Stimulated activated effector memory CD8-positive, alpha-beta T cell treated with anti-CD3 and anti-CD28 coated beads, Interleukin-12 subunit alpha, Interleukin-12 subunit beta, amount 100 ng/mL, for 72 hours (primary cell): Measurements from ENCODE around the gene SATB1.

Experiments used
- ATAC-seq: fragments of 150-1000 bp; cut with Tn5 transposase; 2 replicates; pipeline ENCODE4 v1.10.0; 2021
- DNase-seq, 2 donors: peaks; one replicate each; pipeline ENCODE4 v3.0.0; 2021 to 2022; ENCODE audit warnings: low spot score in 2 of 2
- H3K27ac Mint-ChIP-seq: one replicate; pipeline ENCODE4 v1.8.0; 2022; ENCODE audit warnings: mild to moderate bottlenecking, mixed read lengths
- H3K36me3 Mint-ChIP-seq: one replicate; pipeline ENCODE4 v1.8.0; 2022; ENCODE audit warnings: mild to moderate bottlenecking, mixed read lengths
- H3K4me1 Mint-ChIP-seq: one replicate; pipeline ENCODE4 v1.8.0; 2022; ENCODE audit warnings: mixed read lengths
- H3K4me3 Mint-ChIP-seq: one replicate; pipeline ENCODE4 v1.8.0; 2022; ENCODE audit warnings: mild to moderate bottlenecking, mixed read lengths
- H3K9me3 Mint-ChIP-seq: one replicate; pipeline ENCODE4 v1.8.0; 2022; ENCODE audit warnings: mixed read lengths

SATB1 gene

DNA sequence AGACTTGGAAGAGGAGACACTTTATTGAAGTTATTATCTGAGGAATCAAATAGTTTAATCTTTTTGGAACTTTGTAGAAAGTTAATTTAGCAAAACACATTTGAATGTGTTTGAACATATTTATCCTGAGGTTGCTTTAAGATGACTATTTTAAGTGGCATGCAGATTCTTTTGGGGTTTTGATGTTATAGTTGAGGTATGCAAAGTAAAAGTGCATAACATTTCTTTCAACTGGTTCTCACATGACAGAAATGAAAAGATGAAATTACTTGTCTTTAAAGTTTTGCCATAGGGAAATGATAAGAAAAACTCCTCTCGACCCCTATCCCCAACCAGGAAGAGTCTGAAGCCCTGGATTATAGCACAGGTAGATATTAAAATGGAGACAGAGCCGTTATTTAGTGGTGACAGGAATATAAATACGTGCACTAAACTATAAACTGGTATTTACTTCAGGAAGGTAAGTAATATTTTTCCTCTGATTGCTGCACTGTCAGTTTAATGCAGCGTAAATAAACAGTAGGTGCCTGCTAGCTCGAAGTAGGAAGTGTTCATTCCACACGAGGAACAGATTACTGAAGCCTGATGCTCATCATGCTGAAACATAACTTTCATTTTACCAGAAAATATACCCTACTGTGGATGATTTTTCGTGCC lies 15.1 kb upstream of the SATB1 start:
- DNase-seq, result no peak

DNA sequence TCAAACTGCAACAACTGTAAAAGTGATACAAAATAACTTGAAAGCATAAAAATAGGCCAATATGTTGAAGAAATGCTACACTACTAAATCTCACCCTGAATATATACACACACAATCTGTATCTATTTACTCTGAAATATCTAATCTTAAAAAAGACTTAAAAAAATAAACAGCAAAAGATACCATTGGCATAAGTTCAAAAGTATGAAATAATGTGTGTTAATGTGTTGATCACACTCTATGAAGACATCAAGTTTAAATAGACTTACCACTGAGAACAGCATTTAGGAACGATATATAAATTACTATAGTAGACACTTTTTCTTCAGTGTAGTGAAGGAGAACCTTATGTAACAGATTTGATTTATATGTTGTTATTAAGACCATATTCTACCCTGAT lies 14.1 kb upstream of the SATB1 start:
- Mint-ChIP-seq H3K4me3 (peak overlapping the region; percentile 97), H3K4me1 (peaks cover 27% of the 10 kb centered on the region), H3K9me3 (no peaks in the 10 kb centered on the region), H3K27ac (peak overlapping the region; percentile 96), H3K36me3 (peaks cover 99% of the 10 kb centered on the region)
- ATAC-seq (no peak), DNase-seq (no peak)

More for the DNA sequence above, 15.1 kb upstream of the SATB1 start:
- peaks cover 98% of the 10 kb centered on the region for H3K36me3 Mint-ChIP-seq
- ATAC-seq, result no peak
- H3K9me3 Mint-ChIP-seq, result no peaks in the 10 kb centered on the region
- peak overlapping the region; percentile 97 for H3K4me3 Mint-ChIP-seq
- H3K27ac Mint-ChIP-seq, result peak overlapping the region; percentile 96
- H3K4me1 Mint-ChIP-seq, result peaks cover 23% of the 10 kb centered on the region

DNA sequence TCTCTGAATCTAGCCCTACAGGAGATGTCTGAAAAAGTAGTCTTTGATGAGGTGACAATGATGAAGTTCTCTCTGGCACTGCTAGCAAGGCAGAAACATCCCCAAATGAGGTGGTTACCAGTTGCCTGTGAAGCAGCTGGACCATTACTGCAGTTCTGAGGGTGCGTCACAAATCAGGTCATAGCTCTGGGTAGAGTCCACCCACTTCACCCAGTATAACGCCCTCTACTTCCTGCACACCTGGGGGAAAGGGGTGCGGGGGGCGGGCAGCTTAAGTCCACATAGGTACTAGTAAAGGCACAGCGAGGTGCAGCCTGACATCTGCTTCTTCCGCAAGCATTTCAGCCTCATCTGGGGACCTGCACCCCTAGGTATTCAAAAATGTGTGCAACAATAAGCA lies 13.4 kb upstream of the SATB1 start:
- DNase-seq (no peak), ATAC-seq (peak; percentile 89)
- peaks cover 27% of the 10 kb centered on the region for H3K4me1 Mint-ChIP-seq
- H3K9me3 Mint-ChIP-seq, result no peaks in the 10 kb centered on the region
- H3K27ac Mint-ChIP-seq, result peak overlapping the region; percentile 96
- H3K4me3 Mint-ChIP-seq, result peak overlapping the region; percentile 97
- H3K36me3 Mint-ChIP-seq, result peaks cover 99% of the 10 kb centered on the region

DNA sequence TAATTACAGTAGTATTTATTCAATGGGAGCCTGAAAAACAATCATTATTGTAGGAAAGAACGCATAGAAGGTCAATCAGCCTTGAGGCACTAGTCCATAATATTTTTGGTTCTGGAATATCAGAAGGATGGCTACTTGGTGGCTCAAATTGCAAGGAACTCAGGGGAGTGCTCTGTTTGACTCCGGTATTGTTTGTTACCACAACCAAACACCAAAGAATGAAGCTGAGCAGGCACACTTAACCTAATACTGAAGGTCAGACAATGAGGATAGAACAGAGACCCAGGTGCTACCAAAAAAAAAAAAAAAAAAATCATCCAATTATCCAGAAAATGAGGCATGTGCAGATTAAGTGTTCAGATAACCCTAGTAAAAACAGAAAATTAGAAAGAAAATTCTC lies 11.1 kb upstream of the SATB1 start:
- H3K4me3 Mint-ChIP-seq, result peak overlapping the region; percentile 97
- no peaks in the 10 kb centered on the region for H3K9me3 Mint-ChIP-seq
- ATAC-seq (no peak), DNase-seq (no peak)
- peak overlapping the region; percentile 90 for H3K27ac Mint-ChIP-seq
- peaks cover 38% of the 10 kb centered on the region for H3K4me1 Mint-ChIP-seq
- H3K36me3 Mint-ChIP-seq, result peaks cover 100% of the 10 kb centered on the region

DNA sequence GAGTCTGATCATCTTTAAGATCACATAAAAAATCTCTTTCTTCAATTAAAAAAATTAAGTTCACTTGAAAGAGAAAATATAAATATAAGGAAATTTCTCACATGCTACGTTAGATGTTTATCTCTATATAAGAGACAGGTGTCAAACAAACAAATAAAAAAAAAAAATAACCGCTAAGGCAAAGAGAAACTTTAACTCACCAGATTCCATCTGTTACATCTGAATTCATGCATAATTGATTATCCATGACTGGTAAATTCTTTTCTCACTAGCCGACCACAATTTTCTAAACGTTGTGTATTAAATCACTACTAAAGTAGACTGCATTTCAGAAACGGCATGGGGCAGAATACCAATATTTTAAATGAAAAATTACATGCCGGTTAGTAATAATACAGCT lies 9.6 kb upstream of the SATB1 start:
- H3K4me3 Mint-ChIP-seq, result peak overlapping the region; percentile 97
- peak overlapping the region; percentile 90 for H3K27ac Mint-ChIP-seq

DNA sequence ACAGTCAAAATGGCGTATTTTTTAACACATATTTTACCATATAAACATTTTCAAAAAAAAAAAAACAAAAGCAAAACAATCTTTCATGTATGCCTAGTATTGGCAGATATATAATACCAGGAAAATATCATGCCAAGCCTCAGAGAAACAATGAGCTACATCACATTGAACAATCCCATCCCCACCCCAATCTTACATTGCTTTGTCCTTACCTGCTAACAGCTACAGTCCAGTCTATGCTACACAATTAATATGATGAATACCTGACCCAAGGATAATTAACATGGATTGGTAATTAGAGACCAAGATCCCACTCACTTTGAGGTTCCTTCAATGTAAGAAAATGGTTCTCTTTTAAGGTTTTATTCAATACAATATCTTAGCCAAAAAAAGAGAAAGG lies 7.6 kb upstream of the SATB1 start:
- no peak for ATAC-seq

More for the DNA sequence above, 9.6 kb upstream of the SATB1 start:
- peaks cover 43% of the 10 kb centered on the region for H3K4me1 Mint-ChIP-seq
- no peaks in the 10 kb centered on the region for H3K9me3 Mint-ChIP-seq
- peaks cover 100% of the 10 kb centered on the region for H3K36me3 Mint-ChIP-seq
- ATAC-seq, result no peak
- no peak for DNase-seq

DNA sequence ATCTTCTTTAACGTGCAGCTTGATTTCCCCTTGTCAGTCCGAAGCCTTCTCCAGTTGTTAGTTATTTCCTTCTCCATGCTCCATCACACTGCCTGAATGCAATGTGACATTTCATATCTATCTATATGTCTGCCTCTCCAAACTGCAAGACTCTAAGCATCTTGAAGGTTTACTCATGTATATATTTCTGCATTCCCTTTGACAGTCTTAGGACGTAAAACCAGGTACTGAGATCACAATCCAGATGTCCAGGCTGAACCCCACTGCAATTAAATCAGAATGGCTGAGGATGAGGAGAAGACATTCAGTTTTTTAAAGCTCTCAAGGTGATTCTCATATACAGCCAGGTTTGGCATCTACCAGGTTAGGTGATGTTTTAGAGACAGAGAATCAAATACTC lies 6.1 kb upstream of the SATB1 start:
- Mint-ChIP-seq H3K4me1 (peaks cover 61% of the 10 kb centered on the region), H3K27ac (peak overlapping the region; percentile 84), H3K36me3 (peaks cover 100% of the 10 kb centered on the region), H3K4me3 (peak overlapping the region; percentile 87), H3K9me3 (no peaks in the 10 kb centered on the region)
- ATAC-seq, result no peak
- DNase-seq, result no peak

More for the DNA sequence above, 7.6 kb upstream of the SATB1 start:
- H3K27ac Mint-ChIP-seq, result peak overlapping the region; percentile 84
- H3K36me3 Mint-ChIP-seq, result peaks cover 100% of the 10 kb centered on the region
- no peaks in the 10 kb centered on the region for H3K9me3 Mint-ChIP-seq
- peaks cover 53% of the 10 kb centered on the region for H3K4me1 Mint-ChIP-seq
- H3K4me3 Mint-ChIP-seq, result peak overlapping the region; percentile 87
- no peak for DNase-seq

DNA sequence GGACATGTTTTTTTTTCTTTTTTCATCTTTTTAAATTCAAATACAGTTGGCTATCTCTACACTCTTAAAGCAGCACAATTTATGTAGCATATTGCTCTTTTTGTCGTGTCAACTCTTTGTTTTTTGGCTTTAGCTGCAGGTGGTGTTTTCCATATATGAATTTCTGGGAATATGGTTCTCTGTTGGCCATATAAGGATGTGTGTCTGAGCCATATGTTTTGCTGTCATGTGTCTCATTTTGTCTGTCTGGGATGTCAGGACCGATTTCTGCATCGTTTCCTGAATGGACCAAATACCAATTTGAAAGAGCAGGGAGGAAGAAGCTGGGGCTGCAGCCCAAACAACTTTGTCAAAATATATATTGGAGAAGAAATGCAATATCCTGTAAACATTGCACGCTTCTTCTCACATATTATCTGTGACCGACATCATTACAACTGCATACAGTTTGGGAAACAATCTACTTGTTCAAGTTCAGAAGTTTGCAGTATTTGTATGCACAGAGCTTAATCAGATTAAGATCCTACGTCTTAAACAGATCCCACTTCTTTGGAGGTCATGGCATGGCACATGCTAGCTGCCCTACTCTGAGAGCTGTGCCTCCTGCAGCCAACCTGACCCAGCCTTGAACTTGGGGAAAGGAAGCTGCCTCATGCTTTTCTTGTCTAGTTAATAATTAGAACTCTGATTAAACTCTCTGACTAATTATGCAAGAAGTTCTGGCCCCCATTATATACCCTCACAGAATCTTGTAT lies 4.0 kb upstream of the SATB1 start:
- peak overlapping the region; percentile 87 for H3K4me3 Mint-ChIP-seq
- ATAC-seq, result no peak
- peaks cover 100% of the 10 kb centered on the region for H3K36me3 Mint-ChIP-seq
- peak overlapping the region; percentile 84 for H3K27ac Mint-ChIP-seq
- DNase-seq, result no peak
- no peaks in the 10 kb centered on the region for H3K9me3 Mint-ChIP-seq
- H3K4me1 Mint-ChIP-seq, result peaks cover 65% of the 10 kb centered on the region

DNA sequence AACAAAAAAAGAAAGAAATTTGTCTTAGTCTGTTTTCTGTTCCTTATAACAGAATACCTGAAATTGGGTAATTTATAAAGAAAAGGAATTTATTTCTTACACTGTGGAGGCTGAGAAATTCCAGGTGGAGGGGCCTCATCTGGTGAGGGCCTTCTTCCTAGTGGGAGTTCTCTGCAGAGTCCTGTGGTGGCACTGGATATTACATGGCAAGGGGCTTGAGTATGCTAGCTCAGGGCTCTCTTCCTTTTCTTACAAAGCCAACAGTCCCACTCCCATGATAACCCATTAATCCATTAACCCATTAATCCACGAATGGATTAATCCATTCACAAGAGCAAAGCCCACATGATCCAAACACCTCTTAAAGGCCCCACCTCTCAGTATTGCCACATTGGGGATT lies 2.9 kb upstream of the SATB1 start:
- Mint-ChIP-seq H3K4me1 (peaks cover 76% of the 10 kb centered on the region), H3K27ac (peak overlapping the region; percentile 98), H3K4me3 (peak overlapping the region; percentile 87), H3K36me3 (peaks cover 100% of the 10 kb centered on the region), H3K9me3 (no peaks in the 10 kb centered on the region)
- DNase-seq (no peak), ATAC-seq (no peak)

DNA sequence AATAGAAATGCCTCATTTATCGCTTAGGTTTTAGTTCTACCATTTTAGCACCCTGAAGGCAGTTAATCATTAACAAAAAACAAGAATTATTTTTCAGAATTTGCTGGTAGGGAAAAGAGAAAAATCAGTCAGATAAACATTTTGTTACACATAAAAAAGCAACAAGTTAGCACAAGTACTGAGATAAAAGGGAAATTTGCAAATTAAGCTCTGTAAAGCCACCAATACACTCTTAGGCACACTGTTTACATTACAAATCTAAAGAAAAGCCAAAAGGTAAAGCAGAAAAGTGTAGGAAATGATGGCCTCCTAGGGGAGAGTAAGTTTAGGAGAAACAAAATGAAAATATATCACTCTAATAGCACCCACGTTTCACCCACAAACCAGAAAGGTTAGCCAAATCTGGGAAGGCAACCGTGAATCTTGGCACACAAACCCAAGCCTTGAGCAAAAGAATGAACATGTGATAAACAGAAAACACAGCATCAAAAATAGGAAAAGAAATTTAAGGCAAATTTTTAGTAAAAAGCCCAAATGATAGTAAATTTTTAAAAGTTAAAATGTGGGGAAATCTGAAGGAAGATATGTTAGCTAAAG lies 1.6 kb upstream of the SATB1 start:
- ATAC-seq (no peak), DNase-seq (no peak)
- peaks cover 100% of the 10 kb centered on the region for H3K36me3 Mint-ChIP-seq
- H3K4me1 Mint-ChIP-seq, result peaks cover 72% of the 10 kb centered on the region
- peak overlapping the region; percentile 87 for H3K4me3 Mint-ChIP-seq
- no peaks in the 10 kb centered on the region for H3K9me3 Mint-ChIP-seq
- peak overlapping the region; percentile 98 for H3K27ac Mint-ChIP-seq

DNA sequence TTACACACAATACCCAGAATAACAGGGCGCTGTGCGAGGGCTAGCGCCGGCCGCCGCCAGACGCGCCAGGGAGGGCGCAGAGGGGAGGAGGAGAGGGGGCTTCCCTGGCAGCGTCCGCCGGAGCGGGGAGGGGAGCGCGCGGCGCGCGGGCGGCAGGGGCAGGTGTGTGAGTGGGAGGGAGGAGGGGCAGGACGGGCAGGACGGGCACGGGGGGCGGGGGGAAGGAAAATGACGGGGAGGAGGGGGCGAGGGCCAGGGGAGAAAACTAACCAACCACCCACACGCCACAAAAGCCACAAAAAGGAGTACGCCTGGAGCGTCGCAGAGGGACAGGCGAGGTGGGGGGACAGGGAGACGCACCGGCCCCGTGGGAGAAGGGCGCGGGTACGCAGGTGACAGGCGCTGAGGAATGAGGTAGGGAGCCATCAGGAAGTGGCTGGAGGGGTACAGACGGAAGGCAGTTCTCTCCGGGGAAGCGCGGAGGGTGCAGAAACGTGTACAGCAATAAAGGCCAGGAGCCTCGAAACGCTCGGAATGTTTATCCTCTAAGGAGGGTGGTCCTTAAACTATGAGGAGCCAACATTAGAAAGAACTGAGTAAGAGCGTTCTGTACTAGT lies 610 bp upstream of the SATB1 start:
- Mint-ChIP-seq H3K4me1 (peaks cover 72% of the 10 kb centered on the region), H3K27ac (peak overlapping the region; percentile 98), H3K9me3 (no peaks in the 10 kb centered on the region), H3K4me3 (peak overlapping the region; percentile 87), H3K36me3 (peaks cover 100% of the 10 kb centered on the region)
- ATAC-seq (peak; percentile 57), DNase-seq (peak; percentile 47 to 83)

DNA sequence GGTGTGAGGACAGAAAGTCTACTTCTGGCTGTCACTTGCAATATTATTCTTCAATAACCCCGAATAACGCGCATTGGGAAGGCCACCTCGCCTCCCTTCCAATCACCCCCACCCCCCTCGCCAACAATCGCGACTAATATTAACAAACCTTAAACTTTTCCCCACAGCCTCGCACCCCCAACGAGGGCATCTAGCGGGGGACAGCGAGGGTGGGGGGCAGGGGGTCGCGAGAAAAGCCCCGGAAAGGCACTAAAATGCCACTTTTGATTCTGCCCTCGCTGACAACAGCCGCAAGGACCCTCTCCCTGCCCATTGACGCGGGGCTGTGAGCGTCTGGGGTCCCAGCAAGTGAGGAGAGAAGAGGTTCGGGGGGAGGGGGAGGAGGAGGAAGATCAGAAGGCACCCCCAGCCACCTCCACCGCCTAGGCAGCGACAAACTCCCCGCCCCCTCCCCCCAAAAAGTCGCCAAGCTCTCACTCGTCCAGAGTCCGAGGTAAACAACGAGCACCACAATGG lies 868 bp downstream of the SATB1 start:
- H3K9me3 Mint-ChIP-seq, result no peaks in the 10 kb centered on the region
- H3K4me1 Mint-ChIP-seq, result peaks cover 78% of the 10 kb centered on the region
- ATAC-seq, result peak; percentile 1
- DNase-seq, result peak in 1 of 2 donors; percentile 65
- peaks cover 100% of the 10 kb centered on the region for H3K36me3 Mint-ChIP-seq
- H3K4me3 Mint-ChIP-seq, result peak overlapping the region; percentile 87
- peak overlapping the region; percentile 98 for H3K27ac Mint-ChIP-seq

DNA sequence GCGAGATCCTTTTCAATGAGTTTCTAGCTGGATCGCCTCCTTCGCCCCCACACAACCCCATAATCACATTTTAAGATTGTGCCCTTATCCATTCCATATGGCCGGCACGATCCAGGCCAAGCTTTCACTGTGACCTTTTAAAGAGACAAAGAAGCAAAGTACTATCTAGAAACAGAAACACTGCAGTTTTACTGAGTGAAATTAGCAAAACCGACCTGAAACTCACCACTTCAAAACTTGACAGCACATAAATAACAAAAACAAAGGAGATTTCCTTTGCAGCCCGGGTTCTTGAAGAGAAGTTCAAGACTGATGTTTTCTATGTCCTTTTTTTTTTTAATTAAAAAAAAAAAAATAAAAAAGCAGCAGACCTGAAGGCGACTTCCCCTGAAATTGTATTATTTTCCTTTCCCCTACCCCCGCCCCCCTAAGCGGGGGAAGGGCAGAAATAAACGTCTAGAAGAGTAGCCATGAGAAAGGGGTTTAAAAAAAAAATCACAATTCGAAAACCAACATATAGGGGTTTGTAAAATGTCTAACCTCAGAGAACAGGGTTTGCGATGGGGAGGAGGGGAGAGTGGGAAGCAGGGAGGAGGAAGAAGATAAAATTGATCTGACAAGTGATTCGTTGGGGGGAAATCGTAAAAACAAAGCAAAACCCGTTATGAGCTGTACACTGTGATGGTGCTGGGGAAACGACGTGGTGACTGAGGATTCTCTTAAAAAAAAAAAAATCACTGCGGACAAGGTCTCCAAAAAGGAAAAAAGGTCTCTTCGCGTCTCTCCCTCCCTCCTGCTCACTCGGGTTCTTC lies 1.5 kb downstream of the SATB1 start:
- peak overlapping the region; percentile 87 for H3K4me3 Mint-ChIP-seq
- peaks cover 100% of the 10 kb centered on the region for H3K36me3 Mint-ChIP-seq
- H3K4me1 Mint-ChIP-seq, result peaks cover 71% of the 10 kb centered on the region
- peak in 1 of 2 donors; percentile 67 for DNase-seq
- peak overlapping the region; percentile 98 for H3K27ac Mint-ChIP-seq
- no peaks in the 10 kb centered on the region for H3K9me3 Mint-ChIP-seq
- ATAC-seq, result peak; percentile 47

DNA sequence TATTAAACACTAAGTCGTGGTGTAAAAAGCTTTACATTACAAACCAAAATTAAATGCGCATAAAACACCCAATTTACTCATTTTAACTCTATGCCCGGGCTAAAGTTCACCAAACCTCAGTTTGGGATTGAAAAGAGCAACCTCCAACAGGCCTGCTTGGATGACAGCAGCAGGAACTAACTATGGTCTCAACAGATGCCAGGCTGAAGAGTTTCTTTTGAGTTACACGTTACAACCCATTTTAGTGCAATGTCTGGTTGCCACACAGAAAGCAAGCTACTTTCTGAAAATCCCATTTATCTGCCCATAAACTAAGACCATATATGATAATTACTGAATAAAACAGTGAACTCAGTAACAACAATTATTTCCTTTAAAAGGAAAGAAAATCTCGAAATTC lies 2.2 kb downstream of the SATB1 start:
- Mint-ChIP-seq H3K36me3 (peaks cover 100% of the 10 kb centered on the region), H3K27ac (peak overlapping the region; percentile 98), H3K4me3 (peak overlapping the region; percentile 87), H3K4me1 (peaks cover 70% of the 10 kb centered on the region), H3K9me3 (no peaks in the 10 kb centered on the region)
- DNase-seq, result no peak
- no peak for ATAC-seq
